Effector memory CD4-positive, alpha-beta T cell (primary cell): ENCODE data around the gene TBCD.

Experiments used
- DNase-seq, 3 donors: peaks; one replicate each; pipeline ENCODE4 v3.0.0-alpha.2; 2020
- H3K27ac ChIP-seq: 2 replicates; pipeline ENCODE4 v1.7.0; 2013; ENCODE audit warnings: mild to moderate bottlenecking, low read length, moderate library complexity; ENCODE audit not compliant: insufficient read depth, poor library complexity, severe bottlenecking
- H3K27me3 ChIP-seq: replicated peaks from 2 replicates; pipeline ENCODE4 v1.7.0; 2013; ENCODE audit warnings: mild to moderate bottlenecking, low read length; ENCODE audit not compliant: insufficient read depth, control insufficient read depth, poor library complexity, severe bottlenecking
- H3K36me3 ChIP-seq: 2 replicates; pipeline ENCODE4 v1.7.0; 2013; ENCODE audit warnings: mild to moderate bottlenecking, low read length, moderate library complexity; ENCODE audit not compliant: control insufficient read depth, insufficient read depth
- H3K4me1 ChIP-seq: 2 replicates; pipeline ENCODE4 v1.7.0; 2013; ENCODE audit warnings: low read length, mild to moderate bottlenecking; ENCODE audit not compliant: control insufficient read depth, insufficient read depth, poor library complexity, severe bottlenecking
- H3K4me3 ChIP-seq: 2 replicates; pipeline ENCODE4 v1.7.0; 2013; ENCODE audit warnings: low read length, low read depth, mild to moderate bottlenecking; ENCODE audit not compliant: insufficient read depth, poor library complexity, severe bottlenecking
- H3K9me3 ChIP-seq: 2 replicates; pipeline ENCODE4 v1.7.0; 2013; ENCODE audit warnings: mild to moderate bottlenecking, low read length, moderate library complexity; ENCODE audit not compliant: control insufficient read depth

The TBCD gene

DNA sequence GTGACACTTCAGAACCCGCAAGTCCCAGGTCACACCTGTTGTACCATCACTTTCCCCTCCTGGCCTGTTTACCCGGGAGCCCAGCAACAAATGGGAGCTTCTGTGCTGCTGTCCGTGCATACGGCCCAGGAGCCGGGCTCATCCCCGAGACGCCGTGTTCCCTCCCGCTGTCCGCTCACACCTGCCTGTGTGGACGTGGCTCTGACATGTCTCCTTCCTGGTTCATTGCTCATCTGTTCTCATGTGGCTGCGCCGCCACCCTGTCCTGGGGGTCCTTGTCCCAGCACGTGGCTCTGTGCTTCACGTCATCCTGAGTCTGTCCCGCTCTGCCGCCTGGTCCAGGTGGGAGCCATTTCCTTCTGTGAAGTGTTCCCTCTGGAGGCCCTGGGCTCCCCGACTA lies 37.9 kb downstream of the TBCD start:
- Histone ChIP-seq H3K4me1 (no peaks in the 10 kb centered on the region), H3K27me3 (no peaks in the 10 kb centered on the region), H3K27ac (no peak overlapping the region), H3K36me3 (peaks cover 3% of the 10 kb centered on the region), H3K4me3 (no peak overlapping the region), H3K9me3 (no peaks in the 10 kb centered on the region)
- DNase-seq = no peak

GRCh38 chr17:82790391-82790790 lies 38.5 kb downstream of the TBCD start:
- Histone ChIP-seq H3K4me3 (no peak overlapping the region), H3K9me3 (no peaks in the 10 kb centered on the region), H3K4me1 (no peaks in the 10 kb centered on the region), H3K27me3 (no peaks in the 10 kb centered on the region), H3K36me3 (peaks cover 3% of the 10 kb centered on the region), H3K27ac (no peak overlapping the region)
- DNase-seq = no peak

DNA sequence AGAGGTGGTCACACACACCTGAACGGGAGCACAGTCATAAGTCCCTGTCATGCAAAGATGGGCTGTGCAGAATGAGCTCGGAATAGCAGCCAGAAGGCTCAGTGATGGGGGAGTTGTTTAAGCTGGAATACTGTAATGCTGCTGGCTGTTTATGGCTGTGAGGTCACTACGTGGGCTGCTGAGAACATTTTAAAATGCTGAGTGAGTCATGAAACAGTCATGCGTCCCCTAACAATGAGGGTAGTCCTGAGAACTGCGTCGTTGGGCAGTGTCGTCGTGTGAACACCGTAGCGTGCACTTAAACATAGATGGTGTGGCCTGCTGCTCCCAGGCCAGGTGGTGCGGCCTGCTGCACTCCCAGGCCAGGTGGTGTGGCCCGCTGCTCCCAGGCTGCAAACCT lies 39.7 kb downstream of the TBCD start:
- Histone ChIP-seq H3K9me3 (no peaks in the 10 kb centered on the region), H3K27me3 (no peaks in the 10 kb centered on the region), H3K4me3 (no peak overlapping the region), H3K4me1 (no peaks in the 10 kb centered on the region), H3K27ac (no peak overlapping the region), H3K36me3 (peaks cover 3% of the 10 kb centered on the region)
- no peak for DNase-seq

- H3K4me3 ChIP-seq = no peak overlapping the region
- H3K27ac ChIP-seq = no peak overlapping the region
- no peak for DNase-seq
- H3K27me3 ChIP-seq = no peaks in the 10 kb centered on the region
- H3K36me3 ChIP-seq = peaks cover 3% of the 10 kb centered on the region
- H3K9me3 ChIP-seq = no peaks in the 10 kb centered on the region
- no peaks in the 10 kb centered on the region for H3K4me1 ChIP-seq
Observed at GRCh38 chr17:82793974-82794630, 42.2 kb downstream of the TBCD start.

GRCh38 chr17:82794781-82795482 lies 43.1 kb downstream of the TBCD start:
- Histone ChIP-seq H3K4me3 (no peak overlapping the region), H3K27ac (no peak overlapping the region), H3K36me3 (peaks cover 3% of the 10 kb centered on the region), H3K27me3 (no peaks in the 10 kb centered on the region), H3K4me1 (no peaks in the 10 kb centered on the region), H3K9me3 (no peaks in the 10 kb centered on the region)
- no peak for DNase-seq

DNA sequence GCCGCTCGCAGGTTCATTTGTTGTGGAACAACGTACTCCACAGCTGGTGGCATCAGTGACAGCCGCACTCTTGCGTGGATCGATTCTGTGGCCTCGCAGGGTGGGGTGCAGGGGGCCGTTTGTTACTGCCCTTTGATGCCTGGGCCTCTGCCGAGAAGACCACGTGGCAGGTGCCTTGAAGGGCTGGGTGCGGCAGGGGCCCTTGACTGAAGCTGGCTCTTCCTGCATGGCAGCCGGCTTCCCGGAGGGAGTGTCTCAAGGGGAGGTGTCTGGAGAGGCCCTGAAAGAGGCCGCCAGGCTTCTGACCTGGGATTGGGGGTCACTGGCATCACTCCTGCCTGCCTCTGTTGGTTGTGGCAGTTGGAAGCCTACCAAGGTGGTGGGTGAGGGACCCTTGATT lies 43.8 kb downstream of the TBCD start:
- no peak for DNase-seq

GRCh38 chr17:82797061-82797460 lies 45.2 kb downstream of the TBCD start:
- Histone ChIP-seq H3K4me3 (no peak overlapping the region), H3K27me3 (no peaks in the 10 kb centered on the region), H3K36me3 (no peaks in the 10 kb centered on the region), H3K4me1 (no peaks in the 10 kb centered on the region), H3K27ac (no peak overlapping the region), H3K9me3 (no peaks in the 10 kb centered on the region)
- DNase-seq = no peak

More for the DNA sequence above, 43.8 kb downstream of the TBCD start:
- no peak overlapping the region for H3K27ac ChIP-seq
- H3K9me3 ChIP-seq = no peaks in the 10 kb centered on the region
- no peaks in the 10 kb centered on the region for H3K27me3 ChIP-seq
- H3K36me3 ChIP-seq = peaks cover 3% of the 10 kb centered on the region
- no peaks in the 10 kb centered on the region for H3K4me1 ChIP-seq
- no peak overlapping the region for H3K4me3 ChIP-seq

GRCh38 chr17:82798752-82799151 lies 46.9 kb downstream of the TBCD start:
- Histone ChIP-seq H3K36me3 (no peaks in the 10 kb centered on the region), H3K27ac (no peak overlapping the region), H3K4me3 (no peak overlapping the region), H3K27me3 (no peaks in the 10 kb centered on the region), H3K9me3 (no peaks in the 10 kb centered on the region), H3K4me1 (no peaks in the 10 kb centered on the region)
- no peak for DNase-seq

GRCh38 chr17:82799591-82799990 lies 47.7 kb downstream of the TBCD start:
- DNase-seq = no peak
- Histone ChIP-seq H3K27me3 (no peaks in the 10 kb centered on the region), H3K27ac (no peak overlapping the region), H3K36me3 (no peaks in the 10 kb centered on the region), H3K4me3 (no peak overlapping the region), H3K9me3 (no peaks in the 10 kb centered on the region), H3K4me1 (no peaks in the 10 kb centered on the region)

DNA sequence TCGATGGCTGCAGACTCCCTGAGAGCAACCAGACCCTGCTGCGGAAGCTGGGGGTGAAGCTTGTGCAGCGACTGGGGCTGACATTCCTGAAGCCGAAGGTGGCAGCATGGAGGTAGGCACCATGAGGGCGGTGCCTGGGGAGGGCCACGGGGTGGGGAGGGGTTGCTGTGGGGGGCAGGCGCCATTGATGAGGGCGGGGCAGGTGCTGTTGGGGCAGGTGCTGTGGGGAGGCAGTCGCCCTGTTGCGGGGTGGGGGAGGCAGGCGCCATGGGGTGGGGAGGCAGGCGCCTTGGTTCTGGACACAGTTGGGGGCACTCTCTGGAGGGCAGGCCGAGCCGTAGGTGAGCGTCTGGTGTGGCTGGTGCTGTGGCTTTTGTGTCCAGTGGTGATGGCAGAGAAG lies 49.0 kb downstream of the TBCD start:
- no peaks in the 10 kb centered on the region for H3K4me1 ChIP-seq
- no peaks in the 10 kb centered on the region for H3K9me3 ChIP-seq
- no peak overlapping the region for H3K4me3 ChIP-seq
- DNase-seq = no peak
- H3K27me3 ChIP-seq = no peaks in the 10 kb centered on the region
- H3K27ac ChIP-seq = no peak overlapping the region
- H3K36me3 ChIP-seq = no peaks in the 10 kb centered on the region
